HG02642 (cell line): ENCODE results near the gene BICC1.

ENCODE experiments used
- ATAC-seq: cut with Tn5 transposase; IDR thresholded peaks from one replicate; pipeline ENCODE4 v1.9.1; 2021; ENCODE audit warnings: mild to moderate bottlenecking; ENCODE audit not compliant: unreplicated experiment, poor library complexity

BICC1 gene

GRCh38 chr10:58806970-58807628 is 294.4 kb downstream of the BICC1 start:
- no peak for ATAC-seq

- no peak for ATAC-seq
Observed at GRCh38 chr10:58807629-58808022, 295.0 kb downstream of the BICC1 start.

- no peak for ATAC-seq
Observed at GRCh38 chr10:58810751-58811150, 298.1 kb downstream of the BICC1 start.

GRCh38 chr10:58813573-58813972 is 300.9 kb downstream of the BICC1 start:
- no peak for ATAC-seq

GRCh38 chr10:58817201-58817846 is 304.7 kb downstream of the BICC1 start:
- no peak for ATAC-seq

- no peak for ATAC-seq
Observed at GRCh38 chr10:58818900-58819299, 306.2 kb downstream of the BICC1 start.

- ATAC-seq: no peak
Observed at GRCh38 chr10:58820386-58820785, 307.7 kb downstream of the BICC1 start.

GRCh38 chr10:58820861-58821751 is 308.4 kb downstream of the BICC1 start:
- ATAC-seq: no peak

GRCh38 chr10:58821752-58822056 is 309.0 kb downstream of the BICC1 start:
- no peak for ATAC-seq

GRCh38 chr10:58823983-58824382 is 311.3 kb downstream of the BICC1 start:
- no peak for ATAC-seq

GRCh38 chr10:58824396-58824795 is 311.7 kb downstream of the BICC1 start:
- ATAC-seq: no peak

- no peak for ATAC-seq
Observed at GRCh38 chr10:58826694-58827093, 314.0 kb downstream of the BICC1 start.

- no peak for ATAC-seq
Observed at GRCh38 chr10:58827381-58827780, 314.7 kb downstream of the BICC1 start.

GRCh38 chr10:58829839-58830238 is 317.2 kb downstream of the BICC1 start:
- ATAC-seq: no peak

- no peak for ATAC-seq
Observed at GRCh38 chr10:58830697-58831096, 318.0 kb downstream of the BICC1 start.

- no peak for ATAC-seq
Observed at GRCh38 chr10:58833771-58834561, 321.3 kb downstream of the BICC1 start.

- ATAC-seq: no peak
Observed at GRCh38 chr10:58836176-58836700, 323.6 kb downstream of the BICC1 start.

- ATAC-seq: no peak
Observed at GRCh38 chr10:58836991-58837575, 324.4 kb downstream of the BICC1 start.

- no peak for ATAC-seq
Observed at GRCh38 chr10:58837826-58838225, 325.2 kb downstream of the BICC1 start.
